Effector memory CD4-positive, alpha-beta T cell (primary cell): Measurements from ENCODE around the gene MAP4.

Source experiments
- DNase-seq, 3 donors: peaks; one replicate each; pipeline ENCODE4 v3.0.0-alpha.2; 2020
- H3K27ac ChIP-seq: 2 replicates; pipeline ENCODE4 v1.7.0; 2013; ENCODE audit warnings: mild to moderate bottlenecking, low read length, moderate library complexity; ENCODE audit not compliant: insufficient read depth, poor library complexity, severe bottlenecking
- H3K27me3 ChIP-seq: replicated peaks from 2 replicates; pipeline ENCODE4 v1.7.0; 2013; ENCODE audit warnings: mild to moderate bottlenecking, low read length; ENCODE audit not compliant: insufficient read depth, control insufficient read depth, poor library complexity, severe bottlenecking
- H3K36me3 ChIP-seq: 2 replicates; pipeline ENCODE4 v1.7.0; 2013; ENCODE audit warnings: mild to moderate bottlenecking, low read length, moderate library complexity; ENCODE audit not compliant: control insufficient read depth, insufficient read depth
- H3K4me1 ChIP-seq: 2 replicates; pipeline ENCODE4 v1.7.0; 2013; ENCODE audit warnings: low read length, mild to moderate bottlenecking; ENCODE audit not compliant: control insufficient read depth, insufficient read depth, poor library complexity, severe bottlenecking
- H3K4me3 ChIP-seq: 2 replicates; pipeline ENCODE4 v1.7.0; 2013; ENCODE audit warnings: low read length, low read depth, mild to moderate bottlenecking; ENCODE audit not compliant: insufficient read depth, poor library complexity, severe bottlenecking
- H3K9me3 ChIP-seq: 2 replicates; pipeline ENCODE4 v1.7.0; 2013; ENCODE audit warnings: mild to moderate bottlenecking, low read length, moderate library complexity; ENCODE audit not compliant: control insufficient read depth

MAP4 gene

DNA sequence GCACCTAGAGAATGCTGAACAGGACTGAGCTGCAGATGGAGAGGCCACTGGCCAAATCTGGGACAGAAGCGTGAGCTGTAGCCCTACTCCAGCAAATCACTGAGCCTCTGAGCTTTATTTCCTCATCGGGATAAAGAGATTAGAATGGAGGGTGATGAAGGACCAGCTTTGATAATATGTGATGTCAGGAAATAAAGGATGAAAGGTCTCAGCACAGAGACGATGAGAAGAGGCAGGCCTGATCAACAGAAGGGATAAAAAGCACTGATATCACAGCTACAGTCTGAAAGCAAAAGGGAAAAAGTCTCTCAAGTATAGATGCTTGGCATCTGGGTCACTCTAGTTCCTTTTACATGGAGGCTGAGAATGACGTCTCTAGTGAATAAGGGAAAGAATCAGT is 143.3 kb downstream of the MAP4 start:
- peaks cover 47% of the 10 kb centered on the region for H3K36me3 ChIP-seq

DNA sequence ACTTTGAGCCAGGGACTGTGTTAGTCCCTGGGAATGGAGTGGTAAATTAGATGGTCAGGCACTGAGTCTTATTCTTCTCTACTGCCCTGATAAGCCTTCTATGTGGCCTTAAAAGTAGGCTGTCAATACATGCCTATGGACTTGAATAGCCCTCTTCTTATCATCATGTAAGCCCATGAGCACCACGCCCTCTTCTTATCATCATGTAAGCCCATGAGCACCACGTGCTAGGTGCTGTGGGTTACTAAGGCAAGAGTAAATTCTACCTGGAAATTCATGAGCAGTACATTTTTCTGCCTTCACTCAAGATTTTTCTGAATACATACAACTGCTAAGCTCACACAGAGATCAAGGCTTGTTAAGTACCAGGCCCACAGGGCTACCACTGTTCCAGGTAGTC is 144.8 kb downstream of the MAP4 start:
- no peaks in the 10 kb centered on the region for H3K27me3 ChIP-seq
- no peaks in the 10 kb centered on the region for H3K9me3 ChIP-seq
- H3K4me1 ChIP-seq: no peaks in the 10 kb centered on the region
- H3K4me3 ChIP-seq: no peak overlapping the region
- no peak overlapping the region for H3K27ac ChIP-seq
- DNase-seq: no peak
- peaks cover 61% of the 10 kb centered on the region for H3K36me3 ChIP-seq

More for the DNA sequence above, 143.3 kb downstream of the MAP4 start:
- no peaks in the 10 kb centered on the region for H3K9me3 ChIP-seq
- H3K4me3 ChIP-seq: no peak overlapping the region
- H3K27me3 ChIP-seq: no peaks in the 10 kb centered on the region
- no peaks in the 10 kb centered on the region for H3K4me1 ChIP-seq
- DNase-seq: no peak
- no peak overlapping the region for H3K27ac ChIP-seq

DNA sequence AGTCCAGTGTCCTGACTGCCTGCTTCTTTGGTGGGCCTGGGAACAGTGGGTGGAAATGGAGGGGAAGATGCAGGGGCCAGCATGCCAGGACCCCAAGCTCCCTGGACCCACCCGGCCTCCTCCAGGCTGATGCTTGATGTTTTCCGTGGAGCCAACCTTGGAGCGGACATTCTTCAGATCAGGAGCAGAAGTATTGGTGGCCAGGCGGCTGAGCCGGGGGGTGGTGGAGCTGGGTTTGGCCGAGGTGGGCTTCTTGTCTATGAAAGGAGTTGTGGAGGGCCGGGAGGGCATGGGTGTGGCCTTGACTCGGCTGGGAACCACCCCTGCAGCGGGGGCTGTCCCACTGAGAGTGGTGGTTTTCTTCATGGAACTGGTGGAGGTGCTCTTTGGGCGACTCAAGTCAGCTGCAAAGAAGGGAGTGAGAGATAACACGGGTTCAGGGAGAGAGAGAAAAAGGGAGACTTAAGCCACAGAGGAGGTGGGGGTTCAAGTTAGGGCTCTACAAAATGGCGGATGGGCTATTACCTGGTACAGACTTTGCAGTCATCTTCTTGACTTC is 145.4 kb downstream of the MAP4 start:
- no peak overlapping the region for H3K27ac ChIP-seq
- no peaks in the 10 kb centered on the region for H3K4me1 ChIP-seq
- H3K4me3 ChIP-seq: no peak overlapping the region
- no peak for DNase-seq
- H3K9me3 ChIP-seq: no peaks in the 10 kb centered on the region
- H3K27me3 ChIP-seq: no peaks in the 10 kb centered on the region
- peaks cover 61% of the 10 kb centered on the region for H3K36me3 ChIP-seq

DNA sequence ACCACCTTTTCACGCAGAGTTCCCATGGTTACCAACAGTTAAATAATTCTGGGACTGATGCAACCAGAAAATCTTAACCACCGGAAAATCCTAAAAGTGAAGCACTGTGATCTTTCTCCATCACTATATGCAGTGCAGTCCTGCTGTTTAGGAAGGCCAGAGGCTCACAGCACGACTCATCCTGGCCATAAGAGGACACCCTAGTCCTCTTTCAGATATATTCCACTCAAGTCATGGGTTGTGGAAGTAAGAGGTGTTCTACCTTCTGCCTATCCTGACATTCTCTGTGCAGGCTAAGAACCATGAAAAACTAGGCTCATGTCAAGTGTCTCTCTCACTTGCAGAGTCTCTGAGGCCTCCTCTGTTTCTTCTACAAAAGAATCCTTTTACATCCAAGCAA is 146.1 kb downstream of the MAP4 start:
- H3K27ac ChIP-seq: no peak overlapping the region
- peaks cover 68% of the 10 kb centered on the region for H3K36me3 ChIP-seq
- no peaks in the 10 kb centered on the region for H3K9me3 ChIP-seq
- H3K27me3 ChIP-seq: no peaks in the 10 kb centered on the region
- no peak for DNase-seq
- no peaks in the 10 kb centered on the region for H3K4me1 ChIP-seq
- no peak overlapping the region for H3K4me3 ChIP-seq

DNA sequence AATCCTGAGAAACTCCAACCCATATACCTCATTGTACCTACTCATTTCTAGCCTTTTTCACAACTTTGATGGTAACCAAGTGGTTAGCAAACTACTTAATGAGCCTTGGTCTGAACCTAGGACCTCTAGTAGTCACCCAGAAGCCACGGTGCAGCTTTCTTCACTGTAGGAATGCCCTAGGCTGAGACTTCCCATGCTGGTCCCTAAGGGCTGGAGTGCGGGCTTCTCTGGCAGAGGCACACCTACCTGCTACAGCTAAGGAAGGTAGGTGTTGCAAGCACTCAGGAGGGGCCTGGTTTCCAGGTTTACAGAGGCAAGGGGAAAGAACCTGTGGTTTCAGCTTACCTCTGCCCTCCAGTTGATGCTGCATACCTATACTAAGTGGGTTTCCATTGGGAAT is 147.9 kb downstream of the MAP4 start:
- H3K27ac ChIP-seq: no peak overlapping the region
- no peaks in the 10 kb centered on the region for H3K27me3 ChIP-seq
- H3K4me1 ChIP-seq: no peaks in the 10 kb centered on the region
- H3K4me3 ChIP-seq: no peak overlapping the region
- no peaks in the 10 kb centered on the region for H3K9me3 ChIP-seq
- peaks cover 69% of the 10 kb centered on the region for H3K36me3 ChIP-seq
- no peak for DNase-seq

DNA sequence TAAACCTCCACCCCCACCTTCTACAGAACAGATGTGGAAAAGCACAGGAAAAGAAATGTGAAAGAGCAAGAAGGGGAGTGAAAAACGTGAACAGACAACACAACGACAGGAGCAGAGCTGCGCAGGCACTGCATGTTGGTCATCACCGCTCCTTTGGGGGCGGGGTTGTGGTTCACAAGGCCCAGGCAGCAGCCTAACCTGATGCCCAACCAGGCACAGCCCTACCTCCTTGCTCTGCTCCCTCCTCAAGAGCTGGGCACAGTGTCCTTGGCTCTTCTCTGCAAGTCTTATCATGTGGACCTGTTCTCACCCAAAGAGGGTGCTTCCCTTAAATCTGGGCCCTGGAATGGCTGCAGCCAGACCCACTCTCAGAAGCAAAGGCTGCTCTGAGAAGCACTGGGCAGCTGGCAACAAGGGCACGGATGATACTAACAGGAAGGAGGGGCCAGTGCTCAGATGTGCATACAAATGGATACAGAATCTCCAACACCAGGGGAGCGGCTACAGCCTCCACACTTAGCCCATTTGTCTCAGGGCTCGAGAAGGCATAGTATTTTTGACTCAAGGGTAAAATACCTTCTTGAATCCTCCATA is 148.7 kb downstream of the MAP4 start:
- no peak for DNase-seq
- Histone ChIP-seq H3K4me1 (no peaks in the 10 kb centered on the region), H3K9me3 (no peaks in the 10 kb centered on the region), H3K27ac (no peak overlapping the region), H3K27me3 (no peaks in the 10 kb centered on the region), H3K36me3 (peaks cover 64% of the 10 kb centered on the region), H3K4me3 (no peak overlapping the region)

DNA sequence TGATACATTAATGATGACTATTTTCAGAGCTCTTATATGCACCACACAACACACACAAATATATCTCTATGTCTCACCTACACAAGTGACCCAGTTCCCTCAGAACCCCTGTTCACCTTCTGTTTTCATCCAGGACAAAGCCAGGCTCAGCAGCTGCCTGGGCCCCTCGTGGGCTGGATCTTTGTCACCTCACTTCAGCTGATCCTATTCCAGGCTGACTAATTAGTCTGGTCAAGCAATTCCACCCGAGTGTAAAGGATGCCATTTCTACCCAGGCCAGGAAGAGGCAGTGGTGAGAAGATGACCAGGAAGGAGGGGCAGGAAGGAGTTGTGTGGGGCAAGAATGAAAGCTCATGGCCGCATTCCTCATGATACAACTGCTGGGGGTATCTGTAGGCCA is 151.0 kb downstream of the MAP4 start:
- Histone ChIP-seq H3K4me1 (no peaks in the 10 kb centered on the region), H3K27ac (no peak overlapping the region), H3K9me3 (no peaks in the 10 kb centered on the region), H3K36me3 (peaks cover 46% of the 10 kb centered on the region), H3K4me3 (no peak overlapping the region), H3K27me3 (no peaks in the 10 kb centered on the region)
- DNase-seq: no peak

DNA sequence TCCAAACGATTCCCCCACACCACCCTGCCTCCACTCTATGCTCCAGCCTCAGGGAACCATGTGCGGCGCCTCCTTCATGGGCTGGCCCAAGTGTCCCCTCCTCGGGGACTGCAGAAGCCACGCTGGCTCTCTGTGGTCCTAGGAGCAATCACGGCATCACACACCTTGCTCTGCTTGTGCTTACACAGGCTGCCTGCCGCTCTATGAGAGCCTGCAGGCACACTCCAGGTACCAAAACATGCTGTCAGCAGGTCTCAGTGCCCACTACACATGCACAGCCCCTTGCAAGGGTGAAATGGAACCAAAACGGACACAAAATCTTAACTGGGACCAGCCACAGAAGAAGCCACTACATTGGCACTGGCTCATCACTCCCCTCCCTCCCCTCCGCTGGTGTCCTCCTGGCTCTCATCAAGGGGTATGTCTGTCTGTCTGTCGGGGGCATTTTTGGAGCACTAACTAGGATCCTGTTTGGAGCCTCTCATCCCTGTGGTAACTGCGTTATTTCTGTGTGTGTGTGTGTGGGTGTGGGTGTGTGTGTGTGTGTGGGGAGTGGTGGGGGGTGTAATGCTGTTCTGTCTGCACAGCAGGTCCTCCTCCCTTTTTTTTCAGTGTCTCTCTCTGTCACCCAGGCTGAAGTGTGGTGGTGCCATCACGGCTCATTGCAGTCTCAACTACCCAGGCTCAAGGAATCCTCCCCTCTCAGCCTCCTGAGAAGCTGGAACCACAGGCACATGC is 152.7 kb downstream of the MAP4 start:
- Histone ChIP-seq H3K27ac (no peak overlapping the region), H3K36me3 (peaks cover 32% of the 10 kb centered on the region), H3K4me3 (no peak overlapping the region), H3K27me3 (no peaks in the 10 kb centered on the region), H3K4me1 (no peaks in the 10 kb centered on the region), H3K9me3 (no peaks in the 10 kb centered on the region)
- no peak for DNase-seq

DNA sequence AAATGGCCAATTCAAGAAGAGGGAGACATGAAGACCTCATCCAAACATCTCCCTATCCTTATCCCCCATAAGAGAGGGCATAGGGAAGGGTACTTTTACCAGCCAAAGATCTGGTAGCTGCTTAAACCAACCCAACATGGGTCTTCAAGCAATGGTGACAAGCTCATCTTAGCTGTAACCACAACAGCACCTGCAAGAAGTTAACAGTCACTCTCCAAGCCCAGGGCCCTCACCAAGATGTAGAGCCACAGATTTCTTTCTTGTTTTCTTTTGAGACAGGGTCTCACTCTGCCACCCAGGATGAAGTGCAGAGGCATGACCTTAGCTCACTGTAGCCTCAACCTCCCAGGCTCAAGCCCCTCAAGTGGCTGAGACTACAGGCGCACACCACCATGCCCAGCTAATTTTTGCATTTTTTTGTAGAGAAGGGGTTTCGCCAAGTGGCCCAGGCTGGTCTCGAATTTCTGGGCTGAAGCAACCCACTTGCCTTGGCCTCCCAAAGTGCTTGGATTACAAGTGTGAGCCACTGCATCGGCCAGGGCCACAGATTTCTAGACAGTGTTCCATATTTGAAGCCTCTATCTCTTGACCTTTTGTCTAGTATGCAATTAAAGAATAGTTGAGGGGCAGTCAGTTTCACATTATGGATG is 156.1 kb downstream of the MAP4 start:
- no peak for DNase-seq
- Histone ChIP-seq H3K4me3 (no peak overlapping the region), H3K27ac (no peak overlapping the region), H3K4me1 (no peaks in the 10 kb centered on the region), H3K9me3 (no peaks in the 10 kb centered on the region), H3K36me3 (peaks cover 22% of the 10 kb centered on the region), H3K27me3 (no peaks in the 10 kb centered on the region)

DNA sequence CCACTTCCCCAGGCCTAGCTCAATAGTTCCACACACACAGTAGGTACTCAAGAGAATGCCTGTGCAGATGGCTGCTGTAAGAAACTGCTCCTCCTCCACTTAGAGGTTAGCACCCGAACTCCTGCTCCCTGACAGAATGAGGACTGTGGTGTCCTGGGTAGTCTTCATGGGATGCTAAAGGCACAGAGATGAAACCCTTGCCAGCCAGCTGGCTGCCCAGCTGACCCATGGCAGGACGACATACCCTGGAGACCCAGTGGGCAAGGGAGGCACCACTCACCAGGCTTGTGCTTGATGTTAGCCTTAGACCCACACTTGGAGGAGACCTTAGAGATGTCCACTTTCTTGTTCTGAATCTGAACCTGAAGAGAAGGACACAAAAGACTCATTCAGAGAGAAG is 159.1 kb downstream of the MAP4 start:
- H3K9me3 ChIP-seq: no peaks in the 10 kb centered on the region
- no peak overlapping the region for H3K4me3 ChIP-seq
- H3K27me3 ChIP-seq: no peaks in the 10 kb centered on the region
- no peaks in the 10 kb centered on the region for H3K4me1 ChIP-seq
- DNase-seq: no peak
- H3K36me3 ChIP-seq: peaks cover 39% of the 10 kb centered on the region
- H3K27ac ChIP-seq: no peak overlapping the region
